HG03565 (cell line): Measurements from ENCODE around the gene PPP2R2B.

Experiments
- ATAC-seq: cut with Tn5 transposase; IDR thresholded peaks from one replicate; pipeline ENCODE4 v1.9.1; 2021; ENCODE audit warnings: mild to moderate bottlenecking, moderate library complexity; ENCODE audit not compliant: unreplicated experiment

Gene PPP2R2B

DNA sequence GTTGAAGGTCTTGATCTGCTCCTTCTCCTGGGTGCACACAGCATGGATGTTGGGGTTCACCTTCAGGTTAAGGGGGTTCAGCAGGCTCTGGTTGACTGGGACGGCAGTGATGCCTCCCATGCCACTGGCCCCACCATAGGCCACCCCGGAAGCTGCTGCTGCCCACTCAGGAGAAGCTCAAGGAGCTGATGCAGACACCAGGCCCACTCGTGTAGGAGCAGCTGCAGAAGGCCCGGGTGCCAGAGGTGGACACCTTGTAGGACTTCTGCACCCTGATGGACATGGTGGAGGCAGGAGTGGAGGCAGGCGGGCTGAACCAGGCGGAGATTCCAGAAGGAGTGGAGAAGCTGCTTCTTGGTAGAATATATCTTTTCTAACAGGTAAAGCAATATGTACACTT is 171.2 kb downstream of the PPP2R2B start:
- no peak for ATAC-seq

DNA sequence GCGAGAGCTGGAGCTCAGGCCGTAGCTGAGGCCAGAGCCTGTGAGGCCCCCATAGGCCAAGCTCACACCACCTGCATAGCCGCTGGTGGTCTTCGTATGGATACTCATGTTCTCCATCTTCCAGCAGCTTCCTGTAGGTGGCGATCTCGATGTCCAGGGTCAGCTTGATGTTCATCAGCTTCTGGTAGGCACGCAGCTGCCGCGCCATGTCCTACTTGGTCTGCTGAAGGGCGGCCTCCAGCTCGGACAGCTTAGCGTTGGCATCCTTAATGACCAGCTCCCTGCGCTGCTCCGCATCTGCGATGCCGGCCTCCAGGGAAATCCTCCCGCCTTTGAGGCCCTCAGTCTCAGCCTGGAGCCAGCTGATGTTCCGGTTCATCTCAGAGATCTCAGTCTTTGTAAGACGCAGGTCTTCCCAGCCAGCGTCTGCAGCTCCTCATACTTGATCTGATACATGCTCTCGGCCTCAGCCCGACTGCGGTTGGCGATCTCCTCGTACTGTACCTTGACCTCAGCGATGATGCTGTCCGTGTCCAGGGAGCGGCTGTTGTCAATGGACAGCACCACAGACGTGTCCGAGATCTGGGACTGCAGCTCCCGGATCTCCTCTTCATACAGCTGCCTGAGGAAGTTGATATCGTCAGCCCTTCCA is 172.1 kb downstream of the PPP2R2B start:
- no peak for ATAC-seq

DNA sequence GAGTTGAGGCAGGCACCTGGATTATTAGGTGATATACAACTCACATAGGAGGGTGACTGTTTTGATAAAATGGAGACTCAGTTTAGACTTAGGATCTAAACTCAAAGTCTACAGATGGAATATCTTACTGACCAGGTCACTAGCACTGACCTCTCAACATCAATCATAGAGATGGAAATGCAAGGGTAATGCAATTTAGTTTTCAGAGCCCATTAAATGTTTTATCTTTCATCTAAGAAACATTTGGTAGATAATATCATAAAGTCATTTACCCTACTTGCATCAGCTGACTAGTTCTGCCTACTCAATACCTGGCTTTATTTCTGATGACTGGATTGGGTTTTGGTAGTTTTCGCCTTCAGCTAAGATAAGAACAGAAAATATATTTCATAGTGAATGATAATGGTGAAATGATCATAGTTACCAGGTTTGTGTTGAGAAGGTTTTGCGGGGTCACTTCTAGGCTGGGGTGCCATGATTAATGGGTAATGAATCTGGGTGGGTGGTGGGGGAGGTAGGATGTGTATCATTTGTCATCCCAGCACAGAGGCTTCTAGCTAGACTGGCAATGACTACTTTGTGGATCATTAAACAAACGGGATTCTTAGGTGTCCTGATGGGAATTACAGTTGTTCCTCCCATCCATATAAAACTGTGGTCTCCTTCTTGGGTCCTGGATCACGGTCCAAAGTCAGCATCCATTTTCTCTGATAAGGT is 173.4 kb downstream of the PPP2R2B start:
- no peak for ATAC-seq

DNA sequence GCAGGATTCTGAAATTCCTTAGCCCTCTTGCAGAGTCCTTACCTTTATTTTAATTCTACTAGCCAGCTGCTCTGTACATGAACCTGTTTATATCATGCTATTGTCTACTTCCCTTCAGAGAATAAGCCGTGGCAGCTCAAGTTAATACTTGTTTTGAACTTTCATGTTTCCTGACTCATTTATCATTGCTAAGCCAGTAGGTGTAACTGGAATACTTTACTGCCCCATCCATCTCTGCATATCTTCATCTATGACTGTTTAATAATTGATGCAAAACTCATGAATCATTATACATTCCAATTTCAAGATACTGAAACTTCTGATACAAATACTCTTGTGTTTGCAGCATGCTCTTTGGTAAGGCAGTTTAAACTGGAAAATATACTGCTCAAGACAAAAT is 174.7 kb downstream of the PPP2R2B start:
- no peak for ATAC-seq

DNA sequence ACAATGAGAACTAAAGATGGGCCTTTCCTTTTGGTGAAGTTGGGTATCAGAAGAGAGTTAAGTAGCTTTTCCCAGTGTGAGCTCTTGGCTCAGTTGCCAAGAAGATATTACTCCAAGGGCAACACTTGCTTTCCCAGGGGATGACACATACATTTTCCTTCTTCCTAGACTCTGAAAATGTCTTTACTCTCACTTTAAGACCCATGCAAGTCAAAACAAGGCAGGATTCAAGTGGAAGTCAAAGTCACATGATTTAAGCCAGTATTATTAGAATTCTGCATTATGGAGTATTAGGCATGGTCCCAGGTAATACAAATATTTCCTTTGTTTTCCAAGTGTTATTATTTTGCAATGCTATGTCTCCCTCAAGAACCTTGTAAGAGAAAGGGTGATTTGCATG is 175.1 kb downstream of the PPP2R2B start:
- ATAC-seq: no peak

DNA sequence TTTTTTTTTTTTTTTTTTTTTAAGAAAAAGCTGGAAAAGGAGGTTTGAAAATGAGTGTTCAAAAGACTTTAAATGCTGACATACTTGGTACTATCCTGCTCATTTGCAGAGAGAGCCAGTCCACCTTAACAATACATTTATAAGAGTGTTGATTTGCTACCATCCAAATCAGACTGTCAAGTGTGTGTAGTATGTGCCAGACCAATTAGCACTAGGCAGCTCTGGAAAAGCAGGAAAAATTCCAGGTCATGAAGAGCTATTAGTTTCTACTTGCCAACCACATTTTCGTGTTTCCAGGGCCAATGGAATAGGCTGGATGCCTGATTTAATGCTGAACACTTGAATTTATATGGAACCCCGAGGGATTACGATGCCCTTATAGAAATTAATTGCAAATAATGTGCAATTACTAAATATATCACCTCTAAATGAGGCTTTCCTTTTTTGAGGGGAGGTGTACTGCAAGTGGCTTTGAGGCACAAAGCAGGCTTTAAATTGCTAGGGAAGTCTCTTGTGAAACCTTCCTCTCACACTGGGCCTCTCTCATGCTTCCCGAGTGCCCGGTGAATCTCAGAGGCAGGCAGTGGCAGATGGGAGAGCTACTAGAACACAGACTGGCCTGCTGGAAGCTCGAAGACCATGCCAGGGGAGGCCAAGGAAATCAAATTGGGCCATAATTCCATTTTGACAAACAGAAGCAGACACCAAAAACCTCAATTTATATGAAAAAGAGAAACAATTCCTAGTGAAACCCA is 178.7 kb downstream of the PPP2R2B start:
- no peak for ATAC-seq

DNA sequence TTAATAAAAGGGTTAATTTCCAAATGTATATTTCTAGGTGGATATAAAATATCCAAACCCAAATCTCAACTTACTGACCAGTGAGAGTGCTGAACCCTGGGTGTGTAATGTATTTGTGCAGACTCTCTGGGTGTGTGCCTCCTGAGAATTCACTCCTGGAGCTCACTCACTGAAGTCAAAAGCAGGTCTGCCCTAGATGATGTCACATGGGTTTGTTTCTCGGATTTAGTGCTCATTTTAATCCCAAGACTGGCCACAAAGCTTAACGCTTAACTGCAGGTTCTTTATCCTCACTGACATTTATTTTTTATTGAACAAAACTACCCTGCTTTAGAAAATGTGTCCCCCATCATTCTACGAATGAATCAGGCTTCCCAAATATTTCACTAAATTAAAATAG is 179.4 kb downstream of the PPP2R2B start:
- no peak for ATAC-seq

DNA sequence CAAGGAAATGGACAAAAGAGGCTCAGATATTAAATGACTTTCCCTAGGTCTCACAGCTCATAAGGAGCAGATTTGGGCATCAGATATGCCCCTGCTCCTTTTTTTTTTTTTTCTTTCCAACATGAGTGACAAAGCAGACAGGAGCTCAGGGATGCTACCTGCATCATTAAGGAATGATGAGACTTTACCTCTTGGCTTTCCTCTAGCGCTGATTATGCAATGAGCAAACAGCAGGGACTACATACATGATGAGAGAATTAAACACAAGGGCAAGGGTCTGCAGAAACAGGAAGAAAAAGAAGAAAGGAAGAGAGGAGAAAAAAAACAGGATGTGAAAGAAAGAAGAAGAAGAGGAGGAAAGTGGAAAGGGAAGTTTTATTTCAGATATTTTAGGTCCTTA is 179.9 kb downstream of the PPP2R2B start:
- ATAC-seq: no peak

DNA sequence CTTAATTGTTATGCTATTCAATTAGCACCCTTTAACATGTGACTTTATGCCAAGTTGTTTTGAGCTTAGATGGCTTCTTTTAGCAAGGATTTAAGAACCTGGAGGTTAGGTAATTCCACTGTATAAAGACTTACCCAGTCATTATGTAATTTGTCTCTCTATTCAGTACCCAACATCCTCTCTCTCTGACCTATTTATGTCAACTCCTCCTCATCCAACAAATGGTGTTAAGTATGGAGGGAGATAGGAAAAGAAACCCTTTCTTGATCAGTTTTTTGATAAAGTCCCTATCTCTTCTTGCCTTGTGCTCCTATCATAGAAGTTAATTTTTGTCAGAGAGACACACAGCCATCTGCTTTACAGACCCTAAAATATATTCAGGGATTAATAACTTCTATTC is 181.3 kb downstream of the PPP2R2B start:
- ATAC-seq: no peak

DNA sequence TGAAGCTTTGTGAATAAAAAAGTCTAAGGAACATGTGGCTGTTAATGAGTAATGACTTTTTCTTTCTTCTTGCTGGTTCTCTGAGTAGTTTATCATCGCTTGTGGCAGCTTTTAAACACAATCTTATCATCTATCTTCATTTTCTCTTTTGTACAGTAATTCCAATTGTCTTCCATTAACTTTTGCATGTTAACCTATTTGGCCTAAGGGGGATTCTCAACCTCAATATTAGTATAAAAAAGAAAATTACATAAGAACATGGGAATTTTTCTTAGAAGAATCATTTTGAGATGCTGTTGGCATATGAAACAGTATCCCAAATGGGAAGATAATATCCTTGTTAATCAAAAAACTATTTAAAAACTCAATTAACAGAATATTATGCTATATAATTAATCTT is 182.9 kb downstream of the PPP2R2B start:
- ATAC-seq: no peak

DNA sequence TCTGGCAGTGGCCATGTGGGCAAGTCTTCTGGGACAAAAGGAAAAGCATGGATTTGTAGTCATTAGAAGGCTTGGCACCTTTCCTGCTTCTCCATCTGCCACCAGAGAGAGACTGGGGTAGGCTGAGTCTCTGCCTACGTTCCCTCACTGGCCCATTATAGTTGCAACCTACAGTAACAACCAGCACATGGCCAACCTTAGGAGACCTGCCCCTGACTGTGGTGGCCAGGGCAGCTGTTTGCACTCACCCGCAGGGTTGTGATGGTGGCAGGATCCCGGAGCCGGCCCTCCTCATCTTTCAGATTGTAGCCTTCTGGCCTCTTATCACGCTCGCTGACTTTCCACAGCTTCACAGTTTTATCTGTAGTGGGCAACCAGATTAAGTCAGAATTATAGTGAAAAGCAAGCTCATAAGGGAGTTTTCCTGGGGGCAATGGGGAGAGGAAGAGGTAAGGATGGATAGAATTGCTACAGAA is 187.6 kb downstream of the PPP2R2B start:
- ATAC-seq: no peak

DNA sequence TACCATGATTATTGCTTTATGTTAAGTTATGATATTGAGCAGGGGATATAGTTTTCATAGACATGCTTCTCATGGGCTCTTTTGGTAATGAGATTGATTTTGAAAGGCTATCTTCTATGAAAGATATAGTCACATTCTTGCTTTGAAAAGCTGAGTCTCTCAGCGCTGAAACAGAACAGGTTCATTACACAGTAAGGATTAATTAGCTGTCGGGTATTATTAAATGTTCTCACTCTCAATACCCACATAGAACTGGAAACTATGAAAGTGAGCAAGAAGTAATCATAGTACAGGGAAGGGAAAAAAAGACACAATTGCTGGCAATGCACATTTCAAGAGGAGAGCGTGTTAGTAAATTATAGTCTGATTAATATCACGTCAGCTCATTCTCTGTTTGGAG is 190.9 kb downstream of the PPP2R2B start:
- ATAC-seq: no peak

DNA sequence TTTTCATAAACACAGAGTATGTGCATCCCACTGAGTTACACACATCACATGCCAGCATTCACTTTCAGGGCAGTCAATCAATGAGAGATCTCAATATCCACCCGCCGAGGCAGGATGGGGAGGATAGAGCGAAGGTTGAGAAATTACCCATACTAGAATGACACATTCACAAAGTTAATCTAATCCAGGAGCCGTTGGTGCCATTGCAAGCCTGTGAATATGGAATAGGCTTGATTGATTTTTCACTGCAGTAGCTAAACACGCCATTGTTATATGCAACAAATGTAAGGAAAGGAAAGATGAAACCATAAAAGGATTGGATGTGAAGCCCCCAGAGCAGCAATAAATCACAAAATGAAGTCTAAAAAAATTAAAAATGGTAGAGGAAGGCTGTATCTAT is 194.7 kb downstream of the PPP2R2B start:
- no peak for ATAC-seq

DNA sequence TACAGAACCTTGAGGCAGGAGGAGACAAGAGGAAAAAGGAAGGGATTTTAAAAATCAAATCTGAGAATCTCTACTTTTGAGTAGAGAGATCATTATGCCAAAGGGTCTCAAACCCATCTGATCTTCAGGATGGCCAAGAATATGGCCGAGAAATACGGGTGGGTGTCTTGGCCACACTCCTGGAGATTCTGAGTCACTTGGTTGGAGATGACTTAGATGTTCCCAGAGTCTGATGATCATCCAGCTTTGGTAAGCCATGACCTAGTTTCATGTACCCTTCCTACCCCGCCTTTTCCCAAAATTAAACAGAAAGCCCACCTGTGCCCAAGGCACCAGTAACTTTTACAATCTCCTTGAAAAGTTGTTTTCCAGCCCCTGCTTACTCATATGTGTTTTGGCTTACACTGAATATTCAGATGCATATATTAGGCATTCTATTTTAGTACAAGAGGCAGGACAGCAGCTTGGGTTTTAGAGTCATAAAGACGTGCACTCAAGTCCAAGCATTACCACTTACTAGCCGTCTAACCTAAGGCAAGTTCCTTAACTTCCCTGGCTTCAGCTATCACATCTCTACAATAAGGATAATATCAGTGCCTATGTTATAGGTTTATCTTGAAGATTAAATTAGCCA is 195.5 kb downstream of the PPP2R2B start:
- no peak for ATAC-seq

DNA sequence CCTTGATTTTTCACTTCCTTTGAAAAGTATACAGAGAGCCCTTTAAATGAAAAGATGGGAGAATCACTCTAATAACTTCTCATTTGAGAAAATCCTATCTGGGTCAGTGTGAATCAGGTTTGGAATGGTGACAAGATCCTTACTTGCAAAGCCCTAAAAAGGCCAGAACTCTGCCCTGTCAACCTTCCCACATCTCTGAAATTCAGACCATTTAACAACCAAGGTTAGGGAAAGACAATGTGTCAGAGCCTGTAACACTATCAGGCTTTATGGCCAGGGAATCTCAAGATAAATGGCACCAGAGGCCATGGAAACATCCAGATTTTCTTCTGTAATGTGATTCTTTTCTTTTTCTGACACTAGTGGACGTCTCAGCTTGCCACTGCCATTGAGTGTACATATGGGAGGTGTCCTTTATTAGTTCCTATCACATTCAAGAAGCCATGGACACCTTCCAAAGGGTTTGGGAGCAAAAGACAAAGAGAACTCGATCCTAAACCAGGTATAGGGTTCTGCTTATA is 196.9 kb downstream of the PPP2R2B start:
- ATAC-seq: no peak

DNA sequence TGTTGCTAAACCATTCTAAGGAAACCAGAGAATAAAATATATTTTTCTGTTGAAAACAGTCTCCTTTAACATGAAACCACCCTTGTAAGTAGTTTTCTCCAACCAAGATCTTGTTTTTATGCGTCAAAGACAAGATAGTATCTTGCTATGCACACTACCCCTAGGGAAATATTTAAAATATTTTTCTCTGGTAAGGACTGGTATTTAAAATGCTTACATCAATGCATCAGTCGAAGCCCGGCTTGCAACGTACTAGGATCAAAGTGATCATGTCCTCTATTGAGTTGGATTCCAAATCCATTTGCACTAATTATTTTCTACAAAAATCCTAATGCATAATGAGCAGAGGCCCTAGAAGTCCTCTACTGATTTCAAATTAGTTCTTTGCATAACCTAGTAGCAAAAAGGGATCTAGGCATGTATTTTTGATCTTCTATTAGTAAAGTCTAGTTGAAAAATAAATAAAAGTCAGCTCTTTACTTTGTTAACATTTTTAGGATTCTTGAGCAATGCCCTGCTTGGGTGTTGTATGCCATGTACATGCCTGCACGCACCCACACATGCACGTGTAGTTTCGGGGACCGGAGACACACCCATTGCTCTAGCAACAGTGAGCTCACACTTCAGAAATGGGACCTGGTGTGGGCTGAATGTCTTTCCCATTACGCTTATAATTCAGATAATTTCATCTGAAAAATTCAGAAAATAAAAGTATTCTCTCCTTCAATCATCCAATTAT is 197.5 kb downstream of the PPP2R2B start:
- ATAC-seq: no peak

DNA sequence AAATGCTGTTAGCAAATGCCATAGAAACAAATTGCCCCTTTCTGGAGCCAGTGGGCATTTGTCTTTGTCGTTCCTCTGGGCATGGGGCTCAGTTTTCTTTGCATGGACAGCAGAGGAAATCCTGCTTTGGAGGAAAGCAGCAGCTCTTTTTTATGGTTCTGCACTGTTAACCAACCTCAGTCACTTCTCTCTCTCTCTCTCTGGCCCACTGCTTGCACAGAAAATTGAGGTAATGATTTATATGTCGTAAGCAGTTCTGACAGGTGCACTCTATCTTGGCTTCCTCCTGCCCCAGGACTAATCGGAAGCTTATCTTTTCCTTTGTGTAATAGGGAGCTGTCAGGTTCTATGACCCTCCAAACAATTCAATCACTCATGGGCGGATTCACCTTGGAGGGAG is 202.9 kb downstream of the PPP2R2B start:
- ATAC-seq: no peak

DNA sequence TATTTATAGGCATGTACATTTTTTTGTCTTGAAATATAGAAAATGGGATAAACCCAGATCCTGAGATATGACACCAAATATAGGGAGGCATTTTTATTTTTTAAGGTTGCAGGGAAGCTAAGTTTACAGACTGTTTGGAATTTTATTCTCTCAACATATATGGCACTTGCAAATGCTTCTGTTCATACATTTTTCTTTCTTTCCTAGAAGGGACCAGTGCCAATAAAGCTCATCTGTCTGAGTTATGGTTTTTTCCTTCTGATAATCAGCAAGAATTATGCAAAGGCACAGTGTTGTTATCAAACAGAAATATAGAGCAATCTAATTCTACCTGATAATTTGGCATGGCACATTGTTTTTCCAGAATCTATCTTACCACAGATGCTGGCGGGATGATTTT is 205.7 kb downstream of the PPP2R2B start:
- no peak for ATAC-seq

DNA sequence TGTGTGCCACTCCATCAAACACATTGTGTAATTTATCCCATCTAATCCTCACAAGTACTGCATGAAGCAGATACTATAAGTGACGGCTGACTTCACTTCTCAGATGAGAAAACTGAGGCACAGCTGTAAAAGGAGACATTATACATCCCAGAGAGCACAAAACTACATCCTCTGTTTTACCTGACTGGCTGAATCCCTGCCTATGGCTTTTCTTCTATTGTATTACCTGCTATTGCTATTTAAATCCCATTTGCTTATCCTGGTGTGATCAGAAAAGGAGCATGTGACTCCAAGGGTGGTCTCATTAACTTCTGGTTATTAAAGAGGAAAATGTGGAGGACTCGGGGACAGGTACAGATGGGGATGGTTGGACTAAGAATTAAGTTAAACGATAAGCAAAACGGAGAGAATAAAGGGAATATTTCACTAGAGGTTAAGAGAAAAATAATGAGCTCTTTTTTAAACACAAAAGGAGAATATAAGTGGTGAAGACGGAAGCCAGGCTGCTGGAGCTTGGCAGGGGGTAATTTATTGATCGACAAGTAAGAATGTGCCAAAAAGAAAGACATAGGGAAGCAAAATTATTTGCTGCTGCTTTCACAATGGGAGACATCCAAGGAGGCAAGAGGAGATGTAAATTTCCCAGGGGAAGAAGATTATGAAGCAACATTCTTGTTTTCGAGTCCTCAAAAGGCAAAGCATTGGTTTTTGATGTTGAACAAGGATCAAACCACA is 206.8 kb downstream of the PPP2R2B start:
- ATAC-seq: no peak

DNA sequence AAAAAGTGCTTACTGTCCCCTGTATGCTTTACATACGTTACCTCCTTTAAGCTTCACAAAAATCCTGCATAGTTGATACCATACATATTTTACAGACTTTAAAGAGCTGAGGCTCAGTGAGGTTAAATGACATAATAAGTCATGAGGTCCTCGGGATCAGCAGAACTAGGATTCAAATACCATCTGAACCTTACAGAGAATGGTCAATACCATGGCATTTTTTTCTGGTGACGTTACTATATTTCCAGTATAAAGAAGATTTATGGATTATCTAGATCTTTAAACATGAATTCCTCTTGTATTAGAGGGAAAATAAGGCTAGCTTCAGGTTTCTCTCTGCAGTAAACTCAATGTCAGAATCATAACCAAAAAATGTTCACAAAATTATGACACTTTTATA is 208.9 kb downstream of the PPP2R2B start:
- no peak for ATAC-seq
